ENCODE data around the gene OR1F1.
"Not testable (repeated sequence)": the region's sequence is repeated elsewhere in the genome, so short reads cannot be mapped to it uniquely, and the experiment has no call there.

Gene OR1F1

DNA sequence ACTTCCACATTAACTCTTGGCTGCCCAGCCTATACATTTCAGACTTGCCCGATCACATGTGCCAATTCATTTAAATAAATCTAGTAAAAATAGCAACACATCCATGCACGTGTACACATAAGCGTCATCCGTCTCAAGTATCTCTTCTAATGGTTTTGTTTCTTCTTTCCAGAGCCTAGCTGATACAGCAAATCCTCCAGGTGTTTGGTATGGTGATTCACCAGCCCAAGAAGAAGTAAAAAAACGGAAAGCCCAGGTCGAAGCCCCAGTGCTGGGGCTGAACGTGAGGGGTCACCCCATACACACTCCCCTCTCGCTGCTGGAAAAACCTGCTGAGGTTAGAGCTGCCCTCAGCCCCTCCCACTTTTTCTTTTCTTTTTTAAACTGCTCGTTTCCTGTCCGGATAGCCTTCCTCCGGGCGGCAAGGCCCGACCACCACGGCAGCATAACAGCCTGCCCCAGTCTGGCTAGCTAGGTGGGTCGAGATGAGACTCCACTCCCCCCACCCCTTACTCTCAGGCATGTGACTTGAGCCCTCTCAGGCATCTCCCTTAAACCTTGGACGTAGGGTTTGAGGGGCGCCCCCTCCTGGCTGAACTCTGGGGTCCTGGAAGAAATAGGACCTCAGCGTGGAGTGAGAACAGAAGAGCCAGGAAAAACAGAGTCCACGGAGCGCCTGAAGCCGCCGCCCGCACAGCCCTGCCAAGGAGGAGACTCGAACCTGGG is 13.9 kb upstream of the OR1F1 start:
- DNase-seq, result no peak
- Histone ChIP-seq H3K27ac (no peak overlapping the region), H3K4me3 (ENCODE audit: low read depth, low read length) (peak overlapping the region; percentile 16), H3K27me3 (replicated peaks) (peaks cover 6% of the 10 kb centered on the region), H3K36me3 (replicated peaks) (no peaks in the 10 kb centered on the region)
- TF ChIP-seq, protein P1, sequence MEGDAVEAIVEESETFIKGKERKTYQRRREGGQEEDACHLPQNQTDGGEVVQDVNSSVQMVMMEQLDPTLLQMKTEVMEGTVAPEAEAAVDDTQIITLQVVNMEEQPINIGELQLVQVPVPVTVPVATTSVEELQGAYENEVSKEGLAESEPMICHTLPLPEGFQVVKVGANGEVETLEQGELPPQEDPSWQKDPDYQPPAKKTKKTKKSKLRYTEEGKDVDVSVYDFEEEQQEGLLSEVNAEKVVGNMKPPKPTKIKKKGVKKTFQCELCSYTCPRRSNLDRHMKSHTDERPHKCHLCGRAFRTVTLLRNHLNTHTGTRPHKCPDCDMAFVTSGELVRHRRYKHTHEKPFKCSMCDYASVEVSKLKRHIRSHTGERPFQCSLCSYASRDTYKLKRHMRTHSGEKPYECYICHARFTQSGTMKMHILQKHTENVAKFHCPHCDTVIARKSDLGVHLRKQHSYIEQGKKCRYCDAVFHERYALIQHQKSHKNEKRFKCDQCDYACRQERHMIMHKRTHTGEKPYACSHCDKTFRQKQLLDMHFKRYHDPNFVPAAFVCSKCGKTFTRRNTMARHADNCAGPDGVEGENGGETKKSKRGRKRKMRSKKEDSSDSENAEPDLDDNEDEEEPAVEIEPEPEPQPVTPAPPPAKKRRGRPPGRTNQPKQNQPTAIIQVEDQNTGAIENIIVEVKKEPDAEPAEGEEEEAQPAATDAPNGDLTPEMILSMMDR (IDR thresholded peaks at IDR 0.05; ENCODE audit: low read depth, low read length, missing control alignments), result peak; percentile 68
- in situ Hi-C loops (cut with HindIII; ENCODE audit: low pct_ligation_motif_present, low sequenced_read_pairs), result no loop called here

DNA sequence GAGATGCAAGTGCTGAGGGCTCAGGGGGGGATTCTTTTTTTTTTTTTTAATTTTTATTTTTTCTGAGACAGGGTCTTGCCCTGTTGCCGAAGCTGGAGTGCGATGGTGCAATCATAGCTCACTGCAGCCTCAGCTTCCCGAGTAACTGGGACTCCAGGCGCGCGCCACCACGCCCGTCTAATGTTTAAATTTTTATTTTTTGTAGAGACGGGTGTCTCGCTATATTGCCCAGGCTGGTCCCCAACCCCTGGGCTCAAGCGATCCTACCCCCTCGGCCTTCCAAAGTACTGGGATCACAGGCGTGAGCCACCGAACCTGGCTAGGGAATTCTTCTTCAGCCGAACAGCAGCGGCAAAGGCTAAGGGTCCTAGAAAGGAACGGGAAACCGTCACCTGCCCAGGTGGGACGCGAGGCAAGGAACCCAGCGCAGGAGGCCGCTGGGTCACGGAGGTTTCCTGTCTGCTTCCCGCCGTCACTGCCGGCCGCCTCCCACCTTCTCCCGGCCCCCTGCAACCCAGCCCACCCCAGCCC is 13.3 kb upstream of the OR1F1 start:
- Histone ChIP-seq H3K4me3 (ENCODE audit: low read depth, low read length) (peak overlapping the region; percentile 42), H3K36me3 (replicated peaks) (no peaks in the 10 kb centered on the region), H3K27ac (no peak overlapping the region), H3K27me3 (replicated peaks) (peaks cover 6% of the 10 kb centered on the region)
- TF ChIP-seq, protein P1 (IDR thresholded peaks at IDR 0.05; ENCODE audit: low read depth, low read length, missing control alignments), result no peak
- no peak for DNase-seq
- in situ Hi-C loops (cut with HindIII; ENCODE audit: low pct_ligation_motif_present, low sequenced_read_pairs), result no loop called here

DNA sequence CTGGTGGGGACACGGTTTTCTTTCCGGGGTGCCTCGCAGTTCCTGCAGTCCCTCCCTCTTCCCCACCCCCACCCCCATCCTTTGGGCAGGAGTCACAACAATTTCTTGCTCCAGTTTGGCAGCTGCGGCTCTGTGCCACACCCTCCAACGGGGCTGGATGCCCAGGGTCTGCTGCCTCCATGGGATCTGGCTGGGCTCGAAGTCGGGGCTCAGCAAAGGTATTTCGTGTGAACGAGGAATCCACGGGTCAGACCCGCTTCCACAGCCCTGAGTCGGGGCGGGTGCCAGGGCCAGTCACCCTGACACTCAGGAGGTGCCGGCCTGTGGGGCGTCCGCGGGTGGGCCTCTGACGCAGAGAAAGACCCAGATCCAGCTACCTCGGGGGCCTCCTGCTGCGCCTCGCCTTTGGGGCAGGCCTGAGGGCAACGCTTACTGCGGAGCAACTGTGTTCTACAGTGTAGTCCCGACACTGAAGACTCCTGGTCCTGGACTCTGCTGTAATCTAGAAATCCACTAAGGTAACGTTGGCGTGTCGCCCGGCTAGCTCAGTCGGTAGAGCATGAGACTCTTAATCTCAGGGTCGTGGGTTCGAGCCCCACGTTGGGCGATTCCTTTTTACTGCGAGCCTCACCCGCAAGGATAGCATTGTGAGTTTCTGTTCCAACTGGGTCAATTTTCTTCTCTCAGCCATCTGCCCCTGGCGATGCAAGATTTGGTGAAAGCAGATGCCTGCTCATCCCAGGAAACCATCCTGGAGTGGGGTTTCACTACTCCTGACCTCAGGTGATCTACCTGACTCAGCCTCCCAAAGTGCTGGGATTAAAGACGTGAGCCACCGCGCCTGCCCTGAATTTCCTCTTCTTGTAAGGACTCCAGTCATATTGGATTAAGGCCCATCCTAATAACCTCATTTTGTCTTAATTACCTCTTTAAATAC is 12.6 kb upstream of the OR1F1 start:
- TF ChIP-seq, protein P1 (IDR thresholded peaks at IDR 0.05; ENCODE audit: low read depth, low read length, missing control alignments), result no peak
- in situ Hi-C loops (cut with HindIII; ENCODE audit: low pct_ligation_motif_present, low sequenced_read_pairs), result no loop called here
- peaks cover 2% of the 10 kb centered on the region for H3K27me3 ChIP-seq (replicated peaks)
- no peaks in the 10 kb centered on the region for H3K36me3 ChIP-seq (replicated peaks)
- H3K27ac ChIP-seq, result no peak overlapping the region
- peak; percentile 82 for DNase-seq
- peak overlapping the region; percentile 42 for H3K4me3 ChIP-seq (ENCODE audit: low read depth, low read length)

DNA sequence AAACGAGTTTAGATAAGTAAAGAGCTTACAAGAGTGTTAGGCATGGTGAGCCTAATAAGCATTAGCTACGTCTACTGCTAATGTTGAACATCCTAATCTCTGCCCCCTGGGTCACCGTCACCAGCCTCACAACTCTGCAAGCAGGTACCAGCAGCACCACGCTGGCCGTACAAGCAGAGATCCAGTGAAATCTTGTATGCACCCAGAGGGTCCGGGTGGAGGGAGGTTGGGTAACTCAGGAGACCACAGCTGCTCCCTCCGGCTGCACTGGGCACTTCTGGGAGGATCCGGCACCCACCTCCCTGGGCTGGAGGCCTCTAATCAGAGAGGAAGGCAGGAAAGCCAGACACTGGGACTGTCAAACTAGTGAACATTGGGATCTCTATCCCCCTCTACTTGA is 8.4 kb upstream of the OR1F1 start:
- DNase-seq, result no peak
- in situ Hi-C loops (cut with HindIII; ENCODE audit: low pct_ligation_motif_present, low sequenced_read_pairs), result no loop called here
- Histone ChIP-seq H3K27me3 (replicated peaks) (no peaks in the 10 kb centered on the region), H3K36me3 (replicated peaks) (no peaks in the 10 kb centered on the region), H3K4me3 (ENCODE audit: low read depth, low read length) (no peak overlapping the region), H3K27ac (no peak overlapping the region)
- TF ChIP-seq, protein P1 (IDR thresholded peaks at IDR 0.05; ENCODE audit: low read depth, low read length, missing control alignments), result no peak

DNA sequence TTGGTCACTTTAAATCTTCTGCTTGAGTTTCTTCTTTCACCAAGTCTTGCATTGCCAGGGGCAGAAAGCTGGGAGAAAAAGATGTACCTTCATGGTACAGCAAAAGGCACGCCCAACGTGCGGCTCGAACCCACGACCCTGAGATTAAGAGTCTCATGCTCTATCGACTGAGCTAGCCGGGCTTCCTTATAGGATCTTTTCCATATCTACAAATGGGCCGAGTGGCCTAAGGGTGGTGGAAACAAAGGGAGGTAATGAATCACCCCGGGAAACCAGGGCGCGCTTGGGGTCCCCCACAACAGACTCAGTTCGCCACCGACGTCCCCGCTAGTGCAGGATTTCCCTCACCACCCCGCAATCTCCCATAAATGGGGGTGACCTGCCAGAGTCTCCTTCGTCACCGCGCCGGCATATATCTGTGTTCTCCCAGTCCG is 7.5 kb upstream of the OR1F1 start:
- in situ Hi-C loops (cut with HindIII; ENCODE audit: low pct_ligation_motif_present, low sequenced_read_pairs), result no loop called here
- peak; percentile 68 for DNase-seq
- no peak overlapping the region for H3K4me3 ChIP-seq (ENCODE audit: low read depth, low read length)
- no peak overlapping the region for H3K27ac ChIP-seq
- TF ChIP-seq, protein P1 (IDR thresholded peaks at IDR 0.05; ENCODE audit: low read depth, low read length, missing control alignments), result no peak
- no peaks in the 10 kb centered on the region for H3K27me3 ChIP-seq (replicated peaks)
- H3K36me3 ChIP-seq (replicated peaks), result no peaks in the 10 kb centered on the region

DNA sequence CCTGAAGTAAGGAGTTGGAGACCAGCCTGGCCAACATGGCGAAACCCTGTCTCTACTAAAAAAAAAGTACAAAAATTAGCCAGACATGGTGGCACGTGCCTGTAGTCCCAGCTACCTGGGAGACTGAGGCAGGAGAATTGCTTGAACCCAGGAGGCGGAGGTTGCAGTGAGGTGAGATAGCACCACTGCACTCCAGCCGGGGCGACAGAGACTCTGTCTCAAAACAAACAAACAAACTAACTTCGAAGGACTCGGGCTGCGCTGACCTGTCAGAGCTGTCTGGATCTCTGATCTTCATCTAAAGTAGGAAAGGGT is 5.8 kb upstream of the OR1F1 start:
- DNase-seq; H3K36me3 ChIP-seq (replicated peaks); H3K27ac ChIP-seq; H3K4me3 ChIP-seq (ENCODE audit: low read depth, low read length); in situ Hi-C loops (cut with HindIII; ENCODE audit: low pct_ligation_motif_present, low sequenced_read_pairs); H3K27me3 ChIP-seq (replicated peaks): not testable (repeated sequence)

Measured in brain microvascular endothelial cell (primary cell).